ENCODE results near the gene HOATZ. TPM values are rescaled to one million over a fixed set of nuclear protein-coding genes. Genes with fewer than 3 reads are reported as not detected.

Gene HOATZ
- total and polyA plus RNA-seq, 2 experiments from 2014 or later, result not detected

DNA sequence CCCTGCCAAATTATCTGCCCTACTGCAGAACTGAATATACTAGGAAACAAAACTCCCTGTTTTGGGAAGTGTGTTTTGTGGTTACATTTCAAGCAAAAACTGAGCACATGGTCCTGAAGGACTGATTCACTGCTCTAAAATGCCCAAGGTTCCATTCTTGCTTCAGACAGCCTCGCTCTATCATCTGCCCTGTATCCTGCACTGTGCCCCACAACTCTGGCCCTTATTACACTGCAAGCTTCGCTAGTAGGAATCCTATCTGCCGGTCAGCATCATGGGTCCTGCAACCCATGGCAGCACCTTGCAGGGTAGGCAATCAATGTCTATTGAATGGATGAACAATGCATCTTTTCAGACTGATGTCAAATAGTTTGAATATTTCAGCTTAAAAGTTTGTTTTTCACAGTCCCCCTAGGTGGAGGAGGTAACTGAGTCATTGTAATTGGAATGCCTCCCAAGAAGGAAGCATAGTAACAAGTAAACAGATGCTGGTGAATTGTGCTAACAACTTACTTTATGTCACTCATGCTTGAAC, 47.3 kb downstream of the HOATZ start:
- no peaks in the 10 kb centered on the region for H4K20me1 ChIP-seq (ENCODE audit: insufficient read depth)
- no peaks in the 10 kb centered on the region for H3K9me2 ChIP-seq (ENCODE audit: insufficient read depth)
- no peak overlapping the region; the same call in 1 of the 2 replicates for H3K4me3 ChIP-seq
- no peaks in the 10 kb centered on the region for H3K79me2 ChIP-seq (ENCODE audit: insufficient read depth)
- peak overlapping the region; percentile 75 for H3K4me2 ChIP-seq (ENCODE audit: unreplicated experiment)
- no peaks in the 10 kb centered on the region for H3K9me3 ChIP-seq (ENCODE audit: low read depth)
- peaks cover 57% of the 10 kb centered on the region for H3F3A ChIP-seq (ENCODE audit: insufficient read depth)
- peak; percentile 90 for DNase-seq
- H2AFZ ChIP-seq, result no peak overlapping the region
- peak overlapping the region; percentile 71 for H3K9ac ChIP-seq
- TF ChIP-seq EZH2 (IDR thresholded peaks at IDR 0.05; ENCODE audit: insufficient read depth, poor library complexity, severe bottlenecking) (no peak), EZH2phosphoT487 (IDR thresholded peaks at IDR 0.05; ENCODE audit: insufficient read depth, low read depth) (no peak)
- H3K4me1 ChIP-seq (ENCODE audit: insufficient read depth), result peaks cover 61% of the 10 kb centered on the region
- H3K27ac ChIP-seq, result peak overlapping the region; percentile 96
- in situ Hi-C loops (cut with MboI), result no loop called here
- H3K27me3 ChIP-seq (replicated peaks; ENCODE audit: insufficient read depth), result no peaks in the 10 kb centered on the region
- H3K36me3 ChIP-seq (ENCODE audit: low read depth), result peaks cover 17% of the 10 kb centered on the region; the same call in 1 of the 2 replicates
- WGBS, 2 experiments (ENCODE audit: low coverage in 1 of 2, low lambda C conversion rate in 2 of 2, missing lambda C conversion rate in 2 of 2), result 24% methylated on average over 3 of the region's 3 CpGs

DNA sequence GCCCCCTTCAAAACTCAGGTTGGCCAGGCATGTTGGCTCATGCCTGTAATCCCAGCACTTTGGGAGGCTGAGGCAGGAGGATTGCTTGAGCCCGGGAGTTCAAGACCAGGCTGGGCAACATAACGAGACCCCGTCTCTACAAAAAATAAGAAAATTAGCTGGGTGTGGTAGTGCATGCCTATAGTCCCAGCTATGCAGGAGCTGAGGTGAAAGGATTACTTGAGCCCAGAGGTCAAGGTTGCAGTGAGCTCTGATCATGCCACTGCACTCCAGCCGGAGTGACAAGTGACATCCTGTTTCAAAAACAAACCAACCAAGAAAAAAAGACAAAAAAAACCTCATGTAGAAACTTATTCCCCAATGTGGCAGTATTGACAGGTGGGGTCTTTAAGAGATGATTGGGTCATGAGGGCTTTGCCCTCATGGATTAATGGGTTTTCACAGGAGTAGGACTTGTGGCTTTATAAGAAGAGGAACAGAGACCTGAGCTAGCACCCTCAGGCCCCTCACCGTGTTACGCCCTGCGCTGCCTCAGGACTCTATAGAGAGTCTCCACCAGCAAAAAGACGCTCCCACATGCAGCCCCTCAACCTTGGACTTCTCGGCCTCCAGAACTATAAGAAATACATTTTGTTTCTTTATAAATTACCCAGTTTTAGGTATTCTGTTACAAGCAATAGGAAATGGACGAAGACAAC, 48.3 kb downstream of the HOATZ start:
- H3K4me1 ChIP-seq (ENCODE audit: insufficient read depth), result peaks cover 53% of the 10 kb centered on the region
- H3K36me3 ChIP-seq (ENCODE audit: low read depth), result peaks cover 17% of the 10 kb centered on the region; the same call in 1 of the 2 replicates
- H3K27me3 ChIP-seq (replicated peaks; ENCODE audit: insufficient read depth), result no peaks in the 10 kb centered on the region
- H3K9me3 ChIP-seq (ENCODE audit: low read depth), result no peaks in the 10 kb centered on the region
- H3K4me3 ChIP-seq, result no peak overlapping the region
- peaks cover 49% of the 10 kb centered on the region for H3F3A ChIP-seq (ENCODE audit: insufficient read depth)
- H4K20me1 ChIP-seq (ENCODE audit: insufficient read depth), result no peaks in the 10 kb centered on the region
- in situ Hi-C loops (cut with MboI), result no loop called here
- DNase-seq, result no peak
- no peaks in the 10 kb centered on the region for H3K79me2 ChIP-seq (ENCODE audit: insufficient read depth)
- peak overlapping the region; percentile 96 for H3K27ac ChIP-seq
- H2AFZ ChIP-seq, result no peak overlapping the region
- H3K9ac ChIP-seq, result peak overlapping the region; percentile 71
- no peaks in the 10 kb centered on the region for H3K9me2 ChIP-seq (ENCODE audit: insufficient read depth)
- 88 to 89% methylated on average over 10 of the region's 10 CpGs for WGBS, 2 experiments (ENCODE audit: low coverage in 1 of 2, low lambda C conversion rate in 2 of 2, missing lambda C conversion rate in 2 of 2)
- H3K4me2 ChIP-seq (ENCODE audit: unreplicated experiment), result peak overlapping the region; percentile 75
- TF ChIP-seq EZH2phosphoT487 (IDR thresholded peaks at IDR 0.05; ENCODE audit: insufficient read depth, low read depth), result no peak
- TF ChIP-seq EZH2 (IDR thresholded peaks at IDR 0.05; ENCODE audit: insufficient read depth, poor library complexity, severe bottlenecking), result no peak

DNA sequence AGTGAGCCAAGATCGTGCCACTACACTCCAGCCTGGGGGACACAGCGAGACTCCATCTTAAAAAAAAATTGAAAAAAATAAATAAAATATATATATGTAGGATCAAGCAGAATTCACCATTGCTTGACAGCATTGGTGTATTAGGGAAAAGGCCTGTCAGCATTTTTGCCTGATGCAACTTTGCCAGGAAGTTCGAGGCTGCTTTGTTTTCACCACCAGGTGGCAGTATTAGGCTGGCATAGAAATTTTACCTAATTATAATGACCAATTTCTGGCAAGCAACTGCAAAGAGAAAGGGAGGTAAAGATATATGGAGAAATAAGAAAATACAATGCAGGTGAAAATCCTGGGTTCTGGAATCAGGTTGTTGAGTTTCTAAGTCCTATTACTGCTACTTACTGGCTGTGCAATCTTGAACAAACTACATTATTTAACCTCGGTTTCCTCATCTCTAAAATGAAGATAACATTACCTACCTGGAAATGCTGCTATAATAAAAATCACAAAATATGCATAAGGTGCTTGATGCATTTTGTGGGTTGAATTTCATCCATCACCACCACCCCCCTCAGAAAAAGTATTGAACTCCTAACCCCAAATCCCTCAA, 50.6 kb downstream of the HOATZ start:
- Histone ChIP-seq H3K9me2 (ENCODE audit: insufficient read depth) (no peaks in the 10 kb centered on the region), H3K9me3 (ENCODE audit: low read depth) (no peaks in the 10 kb centered on the region), H3K27me3 (replicated peaks; ENCODE audit: insufficient read depth) (no peaks in the 10 kb centered on the region), H3K36me3 (ENCODE audit: low read depth) (peaks cover 9% of the 10 kb centered on the region; the same call in 1 of the 2 replicates), H2AFZ (0 out of 2 replicates have a peak overlapping the region, but pooled peaks have one; percentile 37), H3K4me2 (ENCODE audit: unreplicated experiment) (no peak overlapping the region), H3K27ac (no peak overlapping the region), H3K79me2 (ENCODE audit: insufficient read depth) (no peaks in the 10 kb centered on the region), H3K4me3 (no peak overlapping the region), H3K9ac (no peak overlapping the region), H4K20me1 (ENCODE audit: insufficient read depth) (no peaks in the 10 kb centered on the region), H3F3A (ENCODE audit: insufficient read depth) (peaks cover 37% of the 10 kb centered on the region), H3K4me1 (ENCODE audit: insufficient read depth) (peaks cover 34% of the 10 kb centered on the region)
- no peak for TF ChIP-seq EZH2phosphoT487 (IDR thresholded peaks at IDR 0.05; ENCODE audit: insufficient read depth, low read depth)
- WGBS, 2 experiments (ENCODE audit: low coverage in 1 of 2, low lambda C conversion rate in 2 of 2, missing lambda C conversion rate in 2 of 2), result 51 to 52% methylated on average over 4 of the region's 4 CpGs
- in situ Hi-C loops (cut with MboI), result no loop called here
- peak; percentile 83 for DNase-seq

DNA sequence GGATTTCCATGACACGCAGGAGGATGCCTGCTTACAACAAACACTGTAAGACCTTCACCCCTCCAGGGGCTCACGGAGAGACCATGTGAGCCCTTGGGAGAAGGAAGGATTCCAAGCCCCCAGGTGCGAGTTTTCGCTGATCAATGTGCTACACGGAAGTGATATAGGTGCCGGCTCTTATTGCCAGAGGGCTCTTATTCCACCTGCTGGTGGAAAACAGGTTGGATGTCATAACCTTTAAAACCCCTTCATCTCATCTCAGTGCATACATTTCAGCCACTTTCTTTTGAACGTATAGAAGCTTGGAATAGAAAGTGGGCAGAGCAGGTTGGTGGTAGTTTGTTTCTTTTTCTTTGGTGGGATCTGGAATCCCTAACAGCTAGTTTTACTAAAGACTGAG, 51.7 kb downstream of the HOATZ start:
- no peaks in the 10 kb centered on the region for H3K79me2 ChIP-seq (ENCODE audit: insufficient read depth)

More for the DNA sequence above, 51.7 kb downstream of the HOATZ start:
- Histone ChIP-seq H2AFZ (no peak overlapping the region), H3K4me3 (no peak overlapping the region), H3K27ac (no peak overlapping the region), H4K20me1 (ENCODE audit: insufficient read depth) (no peaks in the 10 kb centered on the region), H3K9ac (no peak overlapping the region), H3K9me3 (ENCODE audit: low read depth) (no peaks in the 10 kb centered on the region), H3K4me1 (ENCODE audit: insufficient read depth) (peaks cover 31% of the 10 kb centered on the region), H3F3A (ENCODE audit: insufficient read depth) (peaks cover 26% of the 10 kb centered on the region), H3K27me3 (replicated peaks; ENCODE audit: insufficient read depth) (no peaks in the 10 kb centered on the region), H3K9me2 (ENCODE audit: insufficient read depth) (no peaks in the 10 kb centered on the region), H3K36me3 (ENCODE audit: low read depth) (no peaks in the 10 kb centered on the region), H3K4me2 (ENCODE audit: unreplicated experiment) (no peak overlapping the region)
- in situ Hi-C loops (cut with MboI), result no loop called here
- TF ChIP-seq EZH2 (IDR thresholded peaks at IDR 0.05; ENCODE audit: insufficient read depth, poor library complexity, severe bottlenecking) (no peak), EZH2phosphoT487 (IDR thresholded peaks at IDR 0.05; ENCODE audit: insufficient read depth, low read depth) (no peak)
- 90 to 91% methylated on average over 7 of the region's 7 CpGs for WGBS, 2 experiments (ENCODE audit: low coverage in 1 of 2, low lambda C conversion rate in 2 of 2, missing lambda C conversion rate in 2 of 2)
- no peak for DNase-seq
